ENCODE measurements around the gene TNFSF9. TPM values are rescaled to one million over a fixed set of nuclear protein-coding genes. Genes with fewer than 3 reads are reported as not detected.

The TNFSF9 gene
- total RNA-seq, 1 donor from 2014 or later, result 0.28 TPM

- no peak overlapping the region for H3K4me3 ChIP-seq
- no peak for DNase-seq (ENCODE audit: low spot score)
- H3F3A ChIP-seq (ENCODE audit: low read depth), result no peaks in the 10 kb centered on the region
- Mint-ChIP-seq H3K4me3 (no peak overlapping the region), H3K4me1 (no peaks in the 10 kb centered on the region), H3K9me3 (no peaks in the 10 kb centered on the region), H3K36me3 (no peaks in the 10 kb centered on the region), H3K27ac (no peak overlapping the region), H3K27me3 (ENCODE audit: insufficient read depth, low read depth) (peaks cover 3% of the 10 kb centered on the region)
- TF ChIP-seq CTCF (IDR thresholded peaks at IDR 0.05) (no peak), EZH2phosphoT487 (IDR thresholded peaks at IDR 0.05) (no peak), EZH2 (IDR thresholded peaks at IDR 0.05) (no peak)
- H3K27me3 ChIP-seq, result no peaks in the 10 kb centered on the region
- no peak overlapping the region for H3K9ac ChIP-seq
- no peaks in the 10 kb centered on the region for H3K79me2 ChIP-seq (ENCODE audit: low read depth)
- no peak overlapping the region for H3K4me2 ChIP-seq
- no peak overlapping the region for H3K27ac ChIP-seq
- no peaks in the 10 kb centered on the region for H3K36me3 ChIP-seq
- H4K20me1 ChIP-seq (ENCODE audit: low read depth), result no peaks in the 10 kb centered on the region
- no peaks in the 10 kb centered on the region for H3K9me3 ChIP-seq (ENCODE audit: low read depth)
- H3K4me1 ChIP-seq, result no peaks in the 10 kb centered on the region
- no peak overlapping the region for H2AFZ ChIP-seq (replicated peaks)
Observed at GRCh38 chr19:6572217-6572616, 41.4 kb downstream of the TNFSF9 start.

GRCh38 chr19:6573350-6573749 is 42.5 kb downstream of the TNFSF9 start:
- TF ChIP-seq CTCF (IDR thresholded peaks at IDR 0.05) (no peak), EZH2phosphoT487 (IDR thresholded peaks at IDR 0.05) (no peak), EZH2 (IDR thresholded peaks at IDR 0.05) (no peak)
- Histone ChIP-seq H3K36me3 (no peaks in the 10 kb centered on the region), H3K9me3 (ENCODE audit: low read depth) (no peaks in the 10 kb centered on the region), H3K27me3 (no peaks in the 10 kb centered on the region), H2AFZ (replicated peaks) (no peak overlapping the region), H3K4me1 (no peaks in the 10 kb centered on the region), H3K4me2 (no peak overlapping the region), H3K79me2 (ENCODE audit: low read depth) (no peaks in the 10 kb centered on the region), H3K4me3 (no peak overlapping the region), H3K27ac (no peak overlapping the region), H3F3A (ENCODE audit: low read depth) (no peaks in the 10 kb centered on the region), H3K9ac (no peak overlapping the region), H4K20me1 (ENCODE audit: low read depth) (no peaks in the 10 kb centered on the region)
- no peaks in the 10 kb centered on the region for H3K9me3 Mint-ChIP-seq
- H3K36me3 Mint-ChIP-seq, result no peaks in the 10 kb centered on the region
- H3K4me1 Mint-ChIP-seq, result no peaks in the 10 kb centered on the region
- no peak overlapping the region for H3K4me3 Mint-ChIP-seq
- H3K27me3 Mint-ChIP-seq (ENCODE audit: insufficient read depth, low read depth), result peaks cover under 1% of the 10 kb centered on the region
- no peak overlapping the region for H3K27ac Mint-ChIP-seq
- DNase-seq (ENCODE audit: low spot score), result no peak

- Mint-ChIP-seq H3K9me3 (peaks cover 5% of the 10 kb centered on the region), H3K4me1 (no peaks in the 10 kb centered on the region), H3K27ac (no peak overlapping the region), H3K27me3 (ENCODE audit: insufficient read depth, low read depth) (peaks cover 6% of the 10 kb centered on the region), H3K36me3 (no peaks in the 10 kb centered on the region), H3K4me3 (no peak overlapping the region)
- H2AFZ ChIP-seq (replicated peaks), result no peak overlapping the region
- H3K9me3 ChIP-seq (ENCODE audit: low read depth), result no peaks in the 10 kb centered on the region
- DNase-seq (ENCODE audit: low spot score), result no peak
- H4K20me1 ChIP-seq (ENCODE audit: low read depth), result no peaks in the 10 kb centered on the region
- no peaks in the 10 kb centered on the region for H3K79me2 ChIP-seq (ENCODE audit: low read depth)
- H3K27ac ChIP-seq, result no peak overlapping the region
- no peak for TF ChIP-seq CTCF (IDR thresholded peaks at IDR 0.05)
- TF ChIP-seq EZH2phosphoT487 (IDR thresholded peaks at IDR 0.05), result no peak
- no peak for TF ChIP-seq EZH2 (IDR thresholded peaks at IDR 0.05)
- no peak overlapping the region for H3K4me2 ChIP-seq
- H3K36me3 ChIP-seq, result no peaks in the 10 kb centered on the region
- no peak overlapping the region for H3K4me3 ChIP-seq
- H3K27me3 ChIP-seq, result no peaks in the 10 kb centered on the region
- H3K4me1 ChIP-seq, result no peaks in the 10 kb centered on the region
- H3K9ac ChIP-seq, result no peak overlapping the region
- no peaks in the 10 kb centered on the region for H3F3A ChIP-seq (ENCODE audit: low read depth)
Observed at GRCh38 chr19:6576869-6577475, 46.1 kb downstream of the TNFSF9 start.
